Hepatocyte (in vitro differentiated cells): ENCODE measurements around the gene RNF34.

Experiments
- EZH2 ChIP-seq: fragments of 200-600 bp; sonication (generic); IDR thresholded peaks from 2 replicates; pipeline ENCODE4 v1.6.1; 2016; ENCODE audit warnings: antibody characterized with exemption, mild to moderate bottlenecking, borderline replicate concordance
- TF ChIP-seq, protein P1 (sequence below): fragments of 200-600 bp; sonication (generic); IDR thresholded peaks from 2 replicates; pipeline ENCODE4 v1.5.1; 2016; ENCODE audit warnings: antibody characterized with exemption, mild to moderate bottlenecking; ENCODE audit not compliant: poor library complexity

DNA sequence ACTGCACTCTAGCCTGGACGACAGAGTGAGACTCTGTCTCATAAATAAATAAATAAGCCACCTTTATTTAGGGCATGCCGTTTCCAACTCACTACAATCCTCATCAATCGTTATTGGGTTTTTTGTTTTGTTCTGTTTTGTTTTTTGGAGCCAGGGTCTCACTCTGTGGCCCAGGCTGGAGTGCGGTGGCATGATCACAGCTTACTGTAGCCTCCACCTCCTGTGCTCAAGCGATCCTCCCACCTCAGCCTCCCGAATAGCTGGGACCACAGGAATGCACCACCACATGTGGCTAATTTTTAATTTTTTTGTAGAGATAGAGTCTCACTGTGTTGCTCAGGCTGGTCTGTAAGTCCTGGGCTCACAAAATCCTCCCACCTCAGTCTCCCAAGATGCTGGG, 44.1 kb upstream of the RNF34 start:
- TF ChIP-seq, protein P1, sequence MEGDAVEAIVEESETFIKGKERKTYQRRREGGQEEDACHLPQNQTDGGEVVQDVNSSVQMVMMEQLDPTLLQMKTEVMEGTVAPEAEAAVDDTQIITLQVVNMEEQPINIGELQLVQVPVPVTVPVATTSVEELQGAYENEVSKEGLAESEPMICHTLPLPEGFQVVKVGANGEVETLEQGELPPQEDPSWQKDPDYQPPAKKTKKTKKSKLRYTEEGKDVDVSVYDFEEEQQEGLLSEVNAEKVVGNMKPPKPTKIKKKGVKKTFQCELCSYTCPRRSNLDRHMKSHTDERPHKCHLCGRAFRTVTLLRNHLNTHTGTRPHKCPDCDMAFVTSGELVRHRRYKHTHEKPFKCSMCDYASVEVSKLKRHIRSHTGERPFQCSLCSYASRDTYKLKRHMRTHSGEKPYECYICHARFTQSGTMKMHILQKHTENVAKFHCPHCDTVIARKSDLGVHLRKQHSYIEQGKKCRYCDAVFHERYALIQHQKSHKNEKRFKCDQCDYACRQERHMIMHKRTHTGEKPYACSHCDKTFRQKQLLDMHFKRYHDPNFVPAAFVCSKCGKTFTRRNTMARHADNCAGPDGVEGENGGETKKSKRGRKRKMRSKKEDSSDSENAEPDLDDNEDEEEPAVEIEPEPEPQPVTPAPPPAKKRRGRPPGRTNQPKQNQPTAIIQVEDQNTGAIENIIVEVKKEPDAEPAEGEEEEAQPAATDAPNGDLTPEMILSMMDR: no peak
- no peak for TF ChIP-seq EZH2
